Ovary (tissue), 3 donors: ENCODE measurements around the gene VAV3.

Experiments
- EP300 ChIP-seq: sonication (generic); formaldehyde crosslinking; IDR thresholded peaks from one replicate; pipeline ENCODE4 v1.6.1; 2017; ENCODE audit warnings: antibody characterized with exemption
- POLR2A ChIP-seq: fragments of 450-650 bp; IDR thresholded peaks from one replicate; pipeline ENCODE4 v1.6.1; 2017; ENCODE audit warnings: antibody characterized with exemption, mild to moderate bottlenecking, moderate library complexity
- TF ChIP-seq, protein P1 (sequence below), 3 donors: fragments of 450-650 bp in 2 of 3; fragments of 200-600 bp in 1 of 3; IDR thresholded peaks; one replicate each; pipeline versions ENCODE4 v1.5.1 to v1.8.0; 2016 to 2022; ENCODE audit warnings: antibody characterized with exemption in 3 of 3, mild to moderate bottlenecking in 1 of 3
- donor health status: DM: no; HTN: no; CAD: no.

DNA sequence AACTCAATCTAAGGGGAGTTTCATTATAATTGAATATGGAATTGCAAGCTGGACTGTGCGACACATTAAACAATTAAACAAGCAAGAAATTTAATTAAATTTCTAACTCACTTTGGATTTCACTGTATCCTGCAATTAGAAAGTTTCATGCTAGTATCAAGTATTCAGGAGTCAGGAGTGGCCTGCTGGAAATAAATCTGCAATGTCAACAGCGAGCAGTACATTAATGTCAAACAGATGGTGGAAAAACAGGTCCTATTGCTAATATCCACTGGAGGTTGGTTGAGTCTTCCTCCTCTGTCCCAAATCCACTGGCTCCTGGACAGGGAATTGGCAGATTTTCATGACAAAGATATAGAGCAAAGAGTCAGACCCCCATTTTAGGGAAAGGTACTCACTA lies 237.1 kb downstream of the VAV3 start:
- TF ChIP-seq, protein P1, sequence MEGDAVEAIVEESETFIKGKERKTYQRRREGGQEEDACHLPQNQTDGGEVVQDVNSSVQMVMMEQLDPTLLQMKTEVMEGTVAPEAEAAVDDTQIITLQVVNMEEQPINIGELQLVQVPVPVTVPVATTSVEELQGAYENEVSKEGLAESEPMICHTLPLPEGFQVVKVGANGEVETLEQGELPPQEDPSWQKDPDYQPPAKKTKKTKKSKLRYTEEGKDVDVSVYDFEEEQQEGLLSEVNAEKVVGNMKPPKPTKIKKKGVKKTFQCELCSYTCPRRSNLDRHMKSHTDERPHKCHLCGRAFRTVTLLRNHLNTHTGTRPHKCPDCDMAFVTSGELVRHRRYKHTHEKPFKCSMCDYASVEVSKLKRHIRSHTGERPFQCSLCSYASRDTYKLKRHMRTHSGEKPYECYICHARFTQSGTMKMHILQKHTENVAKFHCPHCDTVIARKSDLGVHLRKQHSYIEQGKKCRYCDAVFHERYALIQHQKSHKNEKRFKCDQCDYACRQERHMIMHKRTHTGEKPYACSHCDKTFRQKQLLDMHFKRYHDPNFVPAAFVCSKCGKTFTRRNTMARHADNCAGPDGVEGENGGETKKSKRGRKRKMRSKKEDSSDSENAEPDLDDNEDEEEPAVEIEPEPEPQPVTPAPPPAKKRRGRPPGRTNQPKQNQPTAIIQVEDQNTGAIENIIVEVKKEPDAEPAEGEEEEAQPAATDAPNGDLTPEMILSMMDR (IDR thresholded peaks at IDR 0.05): no peak
- TF ChIP-seq POLR2A: no peak
- TF ChIP-seq EP300: no peak
